HG02588 (cell line): ENCODE measurements around the gene MTCL1.

ENCODE experiments used
- ATAC-seq: cut with Tn5 transposase; IDR thresholded peaks from one replicate; pipeline ENCODE4 v1.9.1; 2021; ENCODE audit warnings: mild to moderate bottlenecking, moderate library complexity; ENCODE audit not compliant: unreplicated experiment

Gene MTCL1

GRCh38 chr18:8806100-8806797 lies 100.9 kb downstream of the MTCL1 start:
- no peak for ATAC-seq

GRCh38 chr18:8806798-8807487 lies 101.6 kb downstream of the MTCL1 start:
- ATAC-seq: no peak

- no peak for ATAC-seq
Measured at GRCh38 chr18:8807488-8807805, 102.1 kb downstream of the MTCL1 start.

GRCh38 chr18:8808001-8808400 lies 102.6 kb downstream of the MTCL1 start:
- no peak for ATAC-seq

- ATAC-seq: no peak
Measured at GRCh38 chr18:8809514-8809913, 104.2 kb downstream of the MTCL1 start.

- ATAC-seq: no peak
Measured at GRCh38 chr18:8810157-8810556, 104.8 kb downstream of the MTCL1 start.

- ATAC-seq: no peak
Measured at GRCh38 chr18:8811115-8811514, 105.8 kb downstream of the MTCL1 start.

GRCh38 chr18:8812631-8813030 lies 107.3 kb downstream of the MTCL1 start:
- ATAC-seq: no peak

- no peak for ATAC-seq
Measured at GRCh38 chr18:8813611-8814010, 108.3 kb downstream of the MTCL1 start.

GRCh38 chr18:8814206-8814605 lies 108.8 kb downstream of the MTCL1 start:
- no peak for ATAC-seq

GRCh38 chr18:8816220-8816619 lies 110.9 kb downstream of the MTCL1 start:
- ATAC-seq: no peak

- ATAC-seq: no peak
Measured at GRCh38 chr18:8816816-8817215, 111.5 kb downstream of the MTCL1 start.

- ATAC-seq: no peak
Measured at GRCh38 chr18:8818982-8819381, 113.6 kb downstream of the MTCL1 start.

- ATAC-seq: no peak
Measured at GRCh38 chr18:8820396-8821082, 115.2 kb downstream of the MTCL1 start.

- ATAC-seq: no peak
Measured at GRCh38 chr18:8821083-8821465, 115.7 kb downstream of the MTCL1 start.

- no peak for ATAC-seq
Measured at GRCh38 chr18:8821531-8821930, 116.2 kb downstream of the MTCL1 start.

- no peak for ATAC-seq
Measured at GRCh38 chr18:8822643-8823042, 117.3 kb downstream of the MTCL1 start.

GRCh38 chr18:8823530-8823929 lies 118.2 kb downstream of the MTCL1 start:
- ATAC-seq: no peak

GRCh38 chr18:8824846-8825245 lies 119.5 kb downstream of the MTCL1 start:
- no peak for ATAC-seq

- ATAC-seq: no peak
Measured at GRCh38 chr18:8825273-8825672, 119.9 kb downstream of the MTCL1 start.

GRCh38 chr18:8825729-8826375 lies 120.5 kb downstream of the MTCL1 start:
- no peak for ATAC-seq

GRCh38 chr18:8826514-8826913 lies 121.2 kb downstream of the MTCL1 start:
- no peak for ATAC-seq
